Measurements from ENCODE around the gene DYNC1H1. TPM values are rescaled to one million over a fixed set of nuclear protein-coding genes. Genes with fewer than 3 reads are reported as not detected.

Gene DYNC1H1
- polyA plus RNA-seq, 4 donors, result 290 to 339 (median 313) TPM

GRCh38 chr14:101939646-101940170 lies 24.7 kb upstream of the DYNC1H1 start:
- DNase-seq (ENCODE audit: low read depth in 4 of 4, low spot score in 2 of 4), result no peak

GRCh38 chr14:101944451-101944850 lies 19.9 kb upstream of the DYNC1H1 start:
- DNase-seq (ENCODE audit: low read depth in 4 of 4, low spot score in 2 of 4), result no peak

DNA sequence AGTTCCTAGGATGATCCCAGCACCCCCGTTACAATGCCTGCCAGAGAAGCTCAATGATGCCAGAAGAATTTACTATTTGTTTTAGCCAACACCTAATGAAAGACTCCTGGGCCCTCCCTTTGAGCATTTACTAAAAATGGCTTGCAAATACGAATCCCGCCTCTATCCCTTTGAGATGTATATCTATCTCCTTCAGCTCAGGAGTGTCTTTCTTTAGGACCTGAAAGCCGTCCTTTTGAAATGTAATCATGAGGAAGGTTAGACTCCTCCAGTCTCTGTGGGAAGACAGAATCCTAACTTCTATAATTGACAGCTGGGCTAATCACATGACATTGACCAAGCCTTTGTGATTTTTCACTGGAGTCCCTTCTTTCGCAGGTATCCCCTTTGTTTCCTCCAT lies 19.2 kb upstream of the DYNC1H1 start:
- no peak for DNase-seq (ENCODE audit: low read depth in 4 of 4, low spot score in 2 of 4)

DNA sequence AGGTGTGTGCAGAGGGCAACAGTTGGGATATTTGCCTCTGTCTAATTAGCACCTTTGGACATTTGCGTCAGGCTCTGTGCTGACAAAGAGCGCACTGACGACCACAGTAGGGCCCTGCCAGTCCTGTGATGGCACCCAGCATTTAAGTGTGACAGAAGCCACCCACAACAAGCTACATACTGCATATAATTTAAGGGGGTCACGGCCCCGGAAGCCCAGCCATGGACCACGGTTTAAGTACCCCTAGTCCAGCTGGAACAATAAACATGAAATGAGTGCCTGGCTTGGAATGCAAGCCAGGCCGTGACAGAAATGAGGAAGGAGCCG lies 16.8 kb upstream of the DYNC1H1 start:
- no peak for DNase-seq (ENCODE audit: low read depth in 4 of 4, low spot score in 2 of 4)

DNA sequence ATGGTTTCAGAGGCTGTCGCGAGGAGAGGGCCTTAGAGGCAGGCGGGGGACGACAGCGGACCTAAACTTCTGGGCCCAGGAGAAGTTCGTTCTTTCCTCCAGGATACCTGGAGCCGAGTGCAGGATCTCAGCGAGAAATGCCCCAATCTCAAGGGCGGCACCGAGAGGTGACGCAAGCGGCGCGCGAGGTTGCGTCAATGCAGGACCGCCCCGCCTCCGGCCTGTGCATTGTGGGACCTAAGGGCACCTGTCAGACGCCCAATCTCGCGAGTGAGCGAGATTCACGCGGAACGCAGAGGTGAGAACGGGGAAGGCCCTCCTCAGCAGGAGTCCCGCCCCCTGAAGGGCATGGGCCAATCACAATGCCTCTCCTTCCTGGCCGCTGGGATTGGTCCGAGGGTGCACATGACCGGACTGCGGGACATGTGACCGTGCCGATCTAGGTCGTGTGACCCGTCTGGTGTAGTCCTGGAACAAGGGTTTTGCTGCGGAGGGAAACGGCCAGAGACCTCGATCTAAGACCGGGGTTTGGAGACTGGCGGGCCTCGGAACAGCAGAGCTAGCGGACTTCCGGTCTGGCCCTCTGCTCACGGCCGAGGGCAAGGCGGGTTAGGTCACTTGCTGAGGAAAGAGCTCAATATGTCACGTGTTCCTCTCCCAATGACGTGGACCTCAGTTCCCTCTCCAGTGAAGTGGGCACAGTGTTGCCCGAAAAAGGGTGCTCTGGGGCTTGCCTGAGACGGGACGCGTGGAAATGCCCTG lies 16.3 kb upstream of the DYNC1H1 start:
- peak; percentile 98 to 100 (median 100) for DNase-seq (ENCODE audit: low read depth in 4 of 4, low spot score in 2 of 4)

DNA sequence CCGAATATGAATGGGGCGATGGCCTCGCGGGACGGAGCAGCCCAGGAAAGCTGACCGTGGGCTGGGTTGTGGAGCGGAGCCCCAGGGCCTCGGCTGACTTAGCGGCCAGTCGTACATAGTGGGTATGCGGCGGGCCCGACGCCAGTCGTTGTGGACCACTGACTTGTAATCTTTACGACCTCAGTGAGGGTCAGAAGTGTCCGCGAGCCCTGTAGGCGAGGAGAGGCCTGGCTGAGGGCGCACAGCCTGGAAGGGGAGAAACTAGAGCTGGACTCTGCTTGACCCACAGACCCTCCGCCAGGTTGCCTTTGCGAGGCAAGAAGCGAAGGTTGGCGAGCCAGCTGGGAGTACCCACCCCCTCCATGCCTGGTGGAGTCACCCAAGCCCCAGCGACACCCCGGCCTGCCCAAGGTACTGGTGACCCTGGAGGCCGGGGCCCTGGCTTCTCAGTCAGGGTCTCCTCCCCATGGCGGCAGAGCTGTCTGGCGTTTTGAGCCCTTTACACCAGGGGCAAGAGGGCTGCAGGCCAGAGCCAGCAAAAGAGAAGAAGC lies 15.6 kb upstream of the DYNC1H1 start:
- DNase-seq (ENCODE audit: low read depth in 4 of 4, low spot score in 2 of 4), result no peak

GRCh38 chr14:101950100-101950499 lies 14.3 kb upstream of the DYNC1H1 start:
- DNase-seq (ENCODE audit: low read depth in 4 of 4, low spot score in 2 of 4), result no peak

GRCh38 chr14:101950516-101951215 lies 13.7 kb upstream of the DYNC1H1 start:
- no peak for DNase-seq (ENCODE audit: low read depth in 4 of 4, low spot score in 2 of 4)

DNA sequence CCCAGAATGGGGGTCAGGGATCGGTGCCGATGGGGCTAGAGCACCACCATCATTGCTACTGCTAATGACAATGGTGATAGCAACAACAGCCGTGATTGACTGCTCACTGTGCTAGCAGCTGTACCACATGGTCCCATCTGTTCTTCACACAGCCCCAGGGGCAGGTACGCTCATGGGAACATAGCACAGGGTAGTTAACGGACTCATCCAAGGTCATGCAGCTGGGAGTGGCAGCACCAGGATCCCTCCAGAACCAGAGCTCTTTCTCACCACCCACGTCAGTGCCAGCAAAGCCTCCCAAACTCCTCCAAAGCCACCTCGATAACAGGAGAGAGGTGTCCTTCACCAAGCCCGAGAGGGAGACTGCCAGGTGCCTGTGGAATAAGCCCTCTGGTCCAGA lies 11.2 kb upstream of the DYNC1H1 start:
- DNase-seq (ENCODE audit: low read depth in 4 of 4, low spot score in 2 of 4), result no peak

DNA sequence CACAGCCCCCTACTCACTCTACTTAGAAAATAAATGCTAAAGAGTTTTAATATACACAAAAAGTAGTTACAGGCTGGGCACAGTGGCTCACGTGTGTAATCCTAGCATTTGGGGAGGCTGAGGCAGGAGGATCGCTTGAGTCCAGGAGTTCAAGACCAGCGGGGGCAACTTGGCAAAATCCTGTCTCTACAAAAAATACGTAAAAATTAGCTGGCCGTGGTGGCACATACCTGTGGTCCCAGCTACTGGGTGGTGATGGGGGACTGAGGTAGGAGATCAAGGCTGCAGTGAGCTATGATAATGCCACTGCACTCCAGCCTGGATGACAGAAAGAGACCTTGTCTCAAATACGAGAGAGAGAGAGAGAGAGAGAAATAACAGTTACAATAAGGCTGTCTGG lies 9.9 kb upstream of the DYNC1H1 start:
- DNase-seq (ENCODE audit: low read depth in 4 of 4, low spot score in 2 of 4), result no peak

DNA sequence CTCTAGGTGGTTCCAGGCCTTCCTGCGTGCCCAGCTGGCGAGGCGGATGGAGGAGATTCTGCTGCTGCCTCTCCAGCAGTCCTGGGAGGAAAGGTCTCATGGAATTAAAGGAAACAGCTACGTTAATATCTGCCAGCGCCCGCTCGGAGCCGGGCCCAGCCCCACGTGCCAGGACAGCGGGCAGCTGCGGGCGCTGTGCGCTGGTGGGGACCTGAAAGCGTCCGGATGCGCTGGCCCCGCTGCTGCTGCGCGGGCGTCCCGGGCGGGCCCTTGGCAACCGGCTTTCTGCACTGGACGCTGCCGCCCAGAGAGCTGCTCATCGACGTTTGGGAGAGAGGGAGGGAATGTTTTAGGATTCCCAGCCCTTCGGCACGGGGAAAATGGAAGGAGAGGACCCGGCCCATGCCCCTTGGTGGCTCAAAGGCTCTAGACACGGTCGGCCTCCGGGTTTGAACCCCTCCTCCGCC lies 8.6 kb upstream of the DYNC1H1 start:
- no peak for DNase-seq (ENCODE audit: low read depth in 4 of 4, low spot score in 2 of 4)

DNA sequence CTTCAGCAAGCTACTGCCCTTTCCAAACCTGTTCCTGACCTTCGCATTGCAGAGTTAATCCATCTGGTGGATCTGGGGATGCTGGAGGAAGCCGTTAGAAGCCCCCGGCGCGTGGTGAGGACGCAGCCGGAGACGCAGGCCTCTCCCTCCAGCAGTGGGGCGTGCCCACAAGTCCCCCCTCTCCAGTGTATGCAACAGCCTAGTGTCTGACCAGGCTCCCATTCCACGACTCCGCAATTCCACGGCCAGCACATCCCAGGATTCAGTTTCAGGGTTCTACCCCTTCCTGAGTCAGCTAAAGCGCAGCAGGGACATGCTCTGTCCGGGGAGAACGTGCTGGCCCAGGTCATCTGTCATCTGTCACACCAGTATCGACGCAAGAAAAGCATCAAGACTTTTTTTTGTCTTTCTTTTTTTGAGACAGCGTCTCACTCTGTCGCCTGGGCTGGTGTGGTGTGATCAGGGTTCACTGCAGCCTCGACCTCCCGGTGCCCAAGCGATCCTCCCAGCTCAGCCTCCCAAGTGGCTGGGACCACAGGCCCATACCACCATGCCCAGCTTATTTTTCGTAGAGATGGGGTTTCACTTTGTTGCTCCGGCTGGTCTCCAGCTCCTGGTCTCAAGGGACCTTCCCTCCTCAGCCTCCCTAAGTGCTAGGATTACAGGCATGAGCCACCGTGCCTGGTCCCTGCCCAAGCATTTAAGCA lies 8.0 kb upstream of the DYNC1H1 start:
- DNase-seq (ENCODE audit: low read depth in 4 of 4, low spot score in 2 of 4), result no peak

GRCh38 chr14:101957406-101958234 lies 6.8 kb upstream of the DYNC1H1 start:
- no peak for DNase-seq (ENCODE audit: low read depth in 4 of 4, low spot score in 2 of 4)

- no peak for DNase-seq (ENCODE audit: low read depth in 4 of 4, low spot score in 2 of 4)
Observed at GRCh38 chr14:101958418-101959180, 5.8 kb upstream of the DYNC1H1 start.

DNA sequence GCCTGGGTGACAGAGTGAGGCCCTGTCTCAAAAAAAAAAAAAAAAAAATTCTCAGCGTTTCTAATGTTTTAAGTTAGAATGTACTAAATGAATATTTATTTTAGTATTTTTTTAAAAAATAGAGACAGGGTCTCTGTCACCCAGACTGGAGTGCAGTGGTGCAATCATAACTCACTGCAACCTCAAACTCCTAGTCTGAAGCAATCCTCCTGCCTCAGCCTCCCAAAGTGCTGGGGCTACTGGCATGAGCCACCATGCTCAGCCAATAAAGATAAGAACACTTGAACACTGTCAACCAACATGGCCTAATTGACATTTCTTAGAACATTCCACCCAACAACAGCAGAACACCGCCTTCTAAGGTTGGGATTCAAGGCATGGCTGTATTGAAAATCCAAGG lies 5.1 kb upstream of the DYNC1H1 start:
- DNase-seq (ENCODE audit: low read depth in 4 of 4, low spot score in 2 of 4), result no peak

DNA sequence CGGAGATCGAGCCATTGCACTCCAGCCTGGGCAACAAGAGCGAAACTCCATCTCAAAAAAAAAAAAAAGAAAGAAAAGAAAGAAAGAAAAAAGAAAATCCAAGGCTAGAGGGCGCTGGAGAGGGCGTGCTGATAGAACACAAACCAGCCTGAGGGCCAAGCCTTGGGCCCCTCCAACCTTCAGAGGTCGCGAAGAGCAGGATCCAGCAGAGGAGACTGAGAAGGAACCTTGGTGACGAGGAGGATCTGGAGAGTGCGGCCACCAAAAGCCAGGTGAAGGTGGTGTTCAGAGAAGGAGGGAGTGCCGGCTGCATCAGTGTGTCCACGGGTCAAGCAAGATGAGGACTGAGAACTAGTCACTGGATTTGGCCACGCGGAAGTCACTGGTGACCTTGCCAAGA lies 4.1 kb upstream of the DYNC1H1 start:
- DNase-seq (ENCODE audit: low read depth in 4 of 4, low spot score in 2 of 4), result no peak

- DNase-seq (ENCODE audit: low read depth in 4 of 4, low spot score in 2 of 4), result peak in 2 of 4 donors; percentile 30 to 65
Observed at GRCh38 chr14:101961011-101961721, 3.2 kb upstream of the DYNC1H1 start.

DNA sequence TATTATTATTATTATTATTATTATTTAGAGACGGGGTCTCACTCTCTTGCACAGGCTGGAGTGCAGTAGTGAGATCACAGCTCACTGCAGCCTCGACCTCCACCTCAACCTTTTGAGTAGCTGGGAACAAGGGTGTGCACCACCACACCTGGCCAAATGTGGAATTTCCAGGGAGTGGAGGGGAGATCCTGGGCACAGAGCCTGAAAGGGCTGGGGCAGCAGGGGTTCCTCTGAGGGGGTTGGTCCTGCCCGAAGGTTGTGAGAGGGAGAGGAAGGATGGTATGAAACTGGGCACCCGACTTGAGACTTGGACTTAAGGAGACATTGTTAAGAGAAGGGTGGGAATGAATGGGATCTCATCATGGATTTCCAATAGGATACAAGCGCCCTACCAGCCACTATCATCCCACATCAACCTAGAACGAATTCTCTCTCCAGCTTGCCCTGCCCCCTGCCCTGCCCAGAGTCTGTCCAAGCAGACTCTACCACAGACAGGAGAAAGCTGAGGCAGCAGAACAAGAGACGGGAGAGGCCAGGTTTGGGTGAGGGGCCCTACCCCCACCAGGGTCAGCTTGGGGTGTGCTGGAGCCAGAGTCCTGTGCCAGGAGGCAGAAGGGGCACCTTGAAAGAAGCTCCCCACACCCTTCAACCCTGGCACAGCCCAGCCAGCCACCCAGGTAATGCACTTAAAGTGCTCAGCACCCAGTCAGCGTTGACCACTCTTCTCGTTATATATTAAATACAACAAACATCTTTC lies 2.4 kb upstream of the DYNC1H1 start:
- DNase-seq (ENCODE audit: low read depth in 4 of 4, low spot score in 2 of 4), result no peak
